OCI-LY7 (cell line): ENCODE results near the gene SBNO1.

Experiments used
- EZH2phosphoT487 ChIP-seq: fragments of 200-600 bp; sonication (generic); IDR thresholded peaks from 2 replicates; pipeline ENCODE4 v1.6.1; 2018; ENCODE audit warnings: low read depth, borderline replicate concordance, mild to moderate bottlenecking, mixed run types, antibody characterized with exemption, low read length, moderate library complexity, mixed read lengths
- TF ChIP-seq, protein P1 (sequence below): fragments of 200-600 bp; sonication (generic); conservative IDR thresholded peaks from 2 replicates; pipeline ENCODE4 v1.5.1; 2014; ENCODE audit warnings: mild to moderate bottlenecking, antibody characterized with exemption, low read length, moderate library complexity, mixed read lengths

DNA sequence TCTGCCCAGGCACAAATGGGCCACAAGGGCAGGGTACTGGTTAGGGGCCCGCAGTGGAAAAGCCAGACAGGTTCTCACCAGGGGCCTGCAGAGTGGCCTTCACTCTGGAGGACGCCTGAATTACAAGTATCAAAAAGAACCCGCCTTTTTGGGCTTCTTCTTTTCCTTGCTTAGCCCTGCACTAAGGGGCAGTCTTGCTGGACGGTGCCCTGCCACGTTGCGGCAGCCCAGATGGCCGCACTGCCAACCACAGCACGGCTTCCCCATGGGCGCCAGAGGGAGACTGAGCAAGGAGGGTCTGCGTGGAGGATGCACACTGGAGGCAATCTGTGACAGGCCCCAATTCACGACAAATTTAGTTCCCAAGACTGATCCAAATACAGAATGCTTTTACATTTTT, 74.7 kb downstream of the SBNO1 start:
- TF ChIP-seq, protein P1, sequence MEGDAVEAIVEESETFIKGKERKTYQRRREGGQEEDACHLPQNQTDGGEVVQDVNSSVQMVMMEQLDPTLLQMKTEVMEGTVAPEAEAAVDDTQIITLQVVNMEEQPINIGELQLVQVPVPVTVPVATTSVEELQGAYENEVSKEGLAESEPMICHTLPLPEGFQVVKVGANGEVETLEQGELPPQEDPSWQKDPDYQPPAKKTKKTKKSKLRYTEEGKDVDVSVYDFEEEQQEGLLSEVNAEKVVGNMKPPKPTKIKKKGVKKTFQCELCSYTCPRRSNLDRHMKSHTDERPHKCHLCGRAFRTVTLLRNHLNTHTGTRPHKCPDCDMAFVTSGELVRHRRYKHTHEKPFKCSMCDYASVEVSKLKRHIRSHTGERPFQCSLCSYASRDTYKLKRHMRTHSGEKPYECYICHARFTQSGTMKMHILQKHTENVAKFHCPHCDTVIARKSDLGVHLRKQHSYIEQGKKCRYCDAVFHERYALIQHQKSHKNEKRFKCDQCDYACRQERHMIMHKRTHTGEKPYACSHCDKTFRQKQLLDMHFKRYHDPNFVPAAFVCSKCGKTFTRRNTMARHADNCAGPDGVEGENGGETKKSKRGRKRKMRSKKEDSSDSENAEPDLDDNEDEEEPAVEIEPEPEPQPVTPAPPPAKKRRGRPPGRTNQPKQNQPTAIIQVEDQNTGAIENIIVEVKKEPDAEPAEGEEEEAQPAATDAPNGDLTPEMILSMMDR = no peak
- no peak for TF ChIP-seq EZH2phosphoT487
